HT-29 (cell line): ENCODE data around the gene GABPB2. TPM values are rescaled to one million over a fixed set of nuclear protein-coding genes. Genes with fewer than 3 reads are reported as not detected.

ENCODE experiments used
- DNase-seq: peaks from one replicate; pipeline ENCODE4 v3.0.0-alpha.2; 2015; ENCODE audit warnings: low spot score
- total RNA-seq: library from RNA; depleted of rRNA; stranded (reverse); fragments of >200 nt; shearing (Covaris generic); gene quantifications from 2 replicates; pipeline ENCODE4 v1.2.3, GENCODE V29; 2014; rRNA removed

GABPB2 gene
- total RNA-seq = 4.6 and 6.1 TPM in 2 replicates

GRCh38 chr1:151070474-151071276 is at the start of gene GABPB2:
TSS of gene GABPB2 (plus strand) at chr1:151070761. CDS start at chr1:151088190, 17,429 bp downstream.
- DNase-seq = peak; percentile 91

- peak; percentile 72 for DNase-seq
Measured at GRCh38 chr1:151024540-151025146, 45.9 kb upstream of the GABPB2 start.

GRCh38 chr1:151026460-151026859 is 44.1 kb upstream of the GABPB2 start:
- DNase-seq = no peak

GRCh38 chr1:151032164-151032563 is 38.4 kb upstream of the GABPB2 start:
- DNase-seq = no peak

GRCh38 chr1:151035167-151035566 is 35.4 kb upstream of the GABPB2 start:
- DNase-seq = no peak

- DNase-seq = no peak
Measured at GRCh38 chr1:151036356-151036755, 34.2 kb upstream of the GABPB2 start, which contains the start of gene BNIPL. TSS of gene BNIPL (plus strand) at chr1:151036586. CDS start at chr1:151036726, 140 bp downstream.

GRCh38 chr1:151037032-151037431 is 33.5 kb upstream of the GABPB2 start:
- DNase-seq = no peak

- DNase-seq = no peak
Measured at GRCh38 chr1:151039521-151039920, 31.0 kb upstream of the GABPB2 start.

- DNase-seq = no peak
Measured at GRCh38 chr1:151043163-151043562, 27.4 kb upstream of the GABPB2 start.

GRCh38 chr1:151047591-151047924 is 23.0 kb upstream of the GABPB2 start, which contains the start of gene C1orf56:
TSS of gene C1orf56 (plus strand) at chr1:151047751. CDS start at chr1:151047848, 97 bp downstream.
- DNase-seq = peak; percentile 58

- DNase-seq = peak; percentile 80
Measured at GRCh38 chr1:151047925-151048644, 22.5 kb upstream of the GABPB2 start.

GRCh38 chr1:151048645-151049032 is 21.9 kb upstream of the GABPB2 start:
- DNase-seq = no peak

GRCh38 chr1:151049458-151049857 is 21.1 kb upstream of the GABPB2 start:
- no peak for DNase-seq

- no peak for DNase-seq
Measured at GRCh38 chr1:151050051-151050688, 20.4 kb upstream of the GABPB2 start.

GRCh38 chr1:151051356-151052009 is 19.1 kb upstream of the GABPB2 start:
- DNase-seq = no peak

- DNase-seq = no peak
Measured at GRCh38 chr1:151054971-151055547, 15.5 kb upstream of the GABPB2 start.

- no peak for DNase-seq
Measured at GRCh38 chr1:151055581-151055980, 15.0 kb upstream of the GABPB2 start.

- DNase-seq = no peak
Measured at GRCh38 chr1:151056149-151056548, 14.4 kb upstream of the GABPB2 start.

GRCh38 chr1:151058692-151059091 is 11.9 kb upstream of the GABPB2 start:
- DNase-seq = peak; percentile 94

- peak; percentile 83 for DNase-seq
Measured at GRCh38 chr1:151059109-151060006, 11.2 kb upstream of the GABPB2 start, which contains the start of gene CDC42SE1. TSS of gene CDC42SE1 (minus strand) at chr1:151059622. CDS start at chr1:151055730, 3,892 bp downstream.
